Body of pancreas (tissue), 4 donors: ENCODE data around the gene PRRC2C. TPM values are rescaled to one million over a fixed set of nuclear protein-coding genes. Genes with fewer than 3 reads are reported as not detected.

Experiments
- ATAC-seq: fragments of 150-250 bp; one replicate; pipeline ENCODE4 v1.9.1; 2016
- DNase-seq, 4 donors: peaks; one replicate each; pipeline ENCODE4 v3.0.0-alpha.2; 2019
- H3K27ac ChIP-seq, 4 donors: fragments of 200-600 bp; sonication (generic); 1 replicate in 3 of 4; 2 replicates in 1 of 4; pipeline versions ENCODE4 v1.5.1 to v1.6.1; 2016 to 2019; ENCODE audit warnings: mild to moderate bottlenecking in 1 of 4, mixed read lengths in 1 of 4, moderate library complexity in 1 of 4
- H3K27me3 ChIP-seq, 2 donors: fragments of 200-600 bp; sonication (generic); one replicate each; pipeline ENCODE4 v1.6.0; 2016; ENCODE audit warnings: mild to moderate bottlenecking in 1 of 2
- H3K36me3 ChIP-seq, 2 donors: fragments of 200-600 bp; sonication (generic); replicated peaks in 1 of 2; 2 replicates each; pipeline ENCODE4 v1.5.1; 2016; ENCODE audit warnings: low read depth in 2 of 2; ENCODE audit not compliant: insufficient read depth in 1 of 2
- H3K4me1 ChIP-seq: fragments of 200-600 bp; sonication (generic); one replicate; pipeline ENCODE4 v1.6.0; 2016
- H3K4me3 ChIP-seq, 2 donors: fragments of 200-600 bp; sonication (generic); 1 replicate in 1 of 2; 2 replicates in 1 of 2; pipeline ENCODE4 v1.5.1; 2016 to 2019
- H3K9me3 ChIP-seq, 3 donors: fragments of 200-600 bp; sonication (generic); 1 replicate in 2 of 3; 2 replicates in 1 of 3; pipeline ENCODE4 v1.5.1; 2016
- POLR2A ChIP-seq, 3 donors: fragments of 450-650 bp; IDR thresholded peaks; one replicate each; pipeline ENCODE4 v1.6.1; 2016; ENCODE audit warnings: antibody characterized with exemption in 3 of 3, mild to moderate bottlenecking in 2 of 3
- WGBS, 2 donors: methylation state at CpG; one replicate each; pipeline ENCODE4 v1.1.5; 2017; 5-methylcytosine and 5-hydroxymethylcytosine counted together
- intact Hi-C: fragments of 100-400 bp; cut with DNase I; formaldehyde crosslinking; loops from one replicate; pipeline ENCODE4 v1.15.1; 2023
- total RNA-seq, 2 donors: library from RNA; depleted of rRNA; stranded (reverse); fragments of >200 nt; gene quantifications; one replicate each; pipeline ENCODE4 v1.1.0, GENCODE V29; 2016
- TF ChIP-seq, protein P1 (sequence below), 7 experiments: fragments of 450-650 bp in 4 of 7; fragments of 200-600 bp in 3 of 7; sonication (generic) in 3 of 7; IDR thresholded peaks; one replicate each; pipeline ENCODE4 v1.5.1; 2016 to 2019; ENCODE audit warnings: antibody characterized with exemption in 7 of 7

Gene PRRC2C
- total RNA-seq, 2 donors from 2014 or later, result 40.2 to 53.1 TPM

- DNase-seq (no peak), ATAC-seq (no peak)
- Histone ChIP-seq H3K27ac (no peak overlapping the region), H3K4me3 (no peak overlapping the region), H3K36me3 (no peaks in the 10 kb centered on the region), H3K4me1 (peaks cover 35% of the 10 kb centered on the region), H3K9me3 (no peaks in the 10 kb centered on the region), H3K27me3 (no peaks in the 10 kb centered on the region)
- TF ChIP-seq POLR2A (IDR thresholded peaks at IDR 0.05), result no peak
- TF ChIP-seq, protein P1, sequence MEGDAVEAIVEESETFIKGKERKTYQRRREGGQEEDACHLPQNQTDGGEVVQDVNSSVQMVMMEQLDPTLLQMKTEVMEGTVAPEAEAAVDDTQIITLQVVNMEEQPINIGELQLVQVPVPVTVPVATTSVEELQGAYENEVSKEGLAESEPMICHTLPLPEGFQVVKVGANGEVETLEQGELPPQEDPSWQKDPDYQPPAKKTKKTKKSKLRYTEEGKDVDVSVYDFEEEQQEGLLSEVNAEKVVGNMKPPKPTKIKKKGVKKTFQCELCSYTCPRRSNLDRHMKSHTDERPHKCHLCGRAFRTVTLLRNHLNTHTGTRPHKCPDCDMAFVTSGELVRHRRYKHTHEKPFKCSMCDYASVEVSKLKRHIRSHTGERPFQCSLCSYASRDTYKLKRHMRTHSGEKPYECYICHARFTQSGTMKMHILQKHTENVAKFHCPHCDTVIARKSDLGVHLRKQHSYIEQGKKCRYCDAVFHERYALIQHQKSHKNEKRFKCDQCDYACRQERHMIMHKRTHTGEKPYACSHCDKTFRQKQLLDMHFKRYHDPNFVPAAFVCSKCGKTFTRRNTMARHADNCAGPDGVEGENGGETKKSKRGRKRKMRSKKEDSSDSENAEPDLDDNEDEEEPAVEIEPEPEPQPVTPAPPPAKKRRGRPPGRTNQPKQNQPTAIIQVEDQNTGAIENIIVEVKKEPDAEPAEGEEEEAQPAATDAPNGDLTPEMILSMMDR (IDR thresholded peaks at IDR 0.05), result no peak
- 83 to 85% methylated on average over 3 of the region's 3 CpGs for WGBS, 2 donors
- intact Hi-C loops, result no loop called here
Observed at GRCh38 chr1:171500304-171500703, 15.0 kb downstream of the PRRC2C start.

DNA sequence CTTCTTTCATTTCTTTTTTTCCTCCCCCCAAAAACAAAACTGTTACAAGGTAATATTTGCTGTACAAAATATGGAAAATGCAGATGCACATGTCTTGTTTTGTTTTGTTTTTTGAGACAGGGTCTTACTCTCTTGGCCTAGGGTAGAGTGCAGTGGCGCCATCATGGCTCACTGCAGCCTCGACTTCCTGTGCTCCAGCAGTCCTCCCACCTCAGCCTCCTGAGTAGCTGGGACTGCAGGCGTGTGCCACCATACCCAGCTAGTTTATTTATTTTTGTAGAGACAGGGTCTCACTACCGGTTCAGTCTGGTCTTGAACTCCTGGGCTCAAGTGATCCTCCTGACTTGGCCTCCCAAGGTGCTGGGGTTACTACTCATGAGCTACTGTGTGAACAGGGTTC lies 15.5 kb downstream of the PRRC2C start:
- H3K9me3 ChIP-seq, result no peaks in the 10 kb centered on the region
- no peaks in the 10 kb centered on the region for H3K36me3 ChIP-seq
- no peak for ATAC-seq
- no peak overlapping the region for H3K4me3 ChIP-seq
- WGBS, 2 donors, result 100% methylated on average over 4 of the region's 4 CpGs
- no peak overlapping the region for H3K27ac ChIP-seq
- H3K4me1 ChIP-seq, result peaks cover 33% of the 10 kb centered on the region
- intact Hi-C loops, result no loop called here
- H3K27me3 ChIP-seq, result no peaks in the 10 kb centered on the region
- TF ChIP-seq, protein P1 (IDR thresholded peaks at IDR 0.05), result no peak
- no peak for TF ChIP-seq POLR2A (IDR thresholded peaks at IDR 0.05)
- DNase-seq, result no peak

DNA sequence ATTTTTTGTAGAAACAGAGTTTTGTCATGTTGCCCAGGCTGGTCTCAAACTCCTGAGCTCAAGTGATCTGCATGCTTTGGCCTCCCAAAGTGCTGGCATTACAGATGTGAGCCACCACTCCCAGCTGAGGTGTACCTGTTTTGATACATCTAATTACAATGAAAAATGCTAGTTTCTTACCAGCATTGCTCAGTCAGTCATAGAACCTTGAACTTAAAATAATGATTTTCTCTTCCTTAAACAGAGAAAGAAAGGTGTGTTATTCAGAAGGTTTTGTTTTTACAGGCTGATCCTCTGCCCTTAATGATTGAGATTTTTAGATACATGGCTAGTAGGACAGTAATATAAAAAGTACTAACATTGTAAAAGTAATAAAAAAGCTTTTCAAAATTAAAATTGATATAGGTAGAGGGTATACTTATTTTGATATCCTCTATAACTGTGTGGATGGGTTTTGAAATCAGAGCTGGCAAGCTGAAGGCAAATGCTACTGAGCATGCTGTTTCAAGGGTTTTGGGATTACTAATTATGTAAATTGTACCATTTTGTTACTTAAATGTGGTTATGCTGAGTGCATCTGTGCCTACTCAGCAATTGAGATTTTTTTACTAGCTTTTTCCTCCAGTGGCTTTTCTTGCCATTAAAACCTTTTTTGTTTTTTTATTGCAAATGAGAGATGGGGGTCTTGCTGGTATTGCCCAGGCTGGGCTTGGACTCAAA lies 16.1 kb downstream of the PRRC2C start:
- Histone ChIP-seq H3K27me3 (no peaks in the 10 kb centered on the region), H3K36me3 (no peaks in the 10 kb centered on the region), H3K9me3 (no peaks in the 10 kb centered on the region), H3K4me3 (no peak overlapping the region), H3K4me1 (peaks cover 35% of the 10 kb centered on the region), H3K27ac (no peak overlapping the region)
- ATAC-seq (no peak), DNase-seq (no peak)
- TF ChIP-seq, protein P1 (IDR thresholded peaks at IDR 0.05), result no peak
- TF ChIP-seq POLR2A (IDR thresholded peaks at IDR 0.05), result no peak
- intact Hi-C loops, result no loop called here

GRCh38 chr1:171506525-171507304 lies 21.4 kb downstream of the PRRC2C start:
- H3K9me3 ChIP-seq, result no peaks in the 10 kb centered on the region
- H3K36me3 ChIP-seq, result no peaks in the 10 kb centered on the region
- no peak for ATAC-seq
- H3K27me3 ChIP-seq, result no peaks in the 10 kb centered on the region
- no peak overlapping the region for H3K4me3 ChIP-seq
- TF ChIP-seq, protein P1 (IDR thresholded peaks at IDR 0.05), result no peak
- intact Hi-C loops, result no loop called here
- H3K27ac ChIP-seq, result no peak overlapping the region
- 33 to 42% methylated on average over 1 of the region's 1 CpG for WGBS, 2 donors
- DNase-seq, result no peak
- H3K4me1 ChIP-seq, result peaks cover 29% of the 10 kb centered on the region
